HEK293 (cell line): ENCODE results near the gene CAPN13.

Experiments used
- CTCF ChIA-PET: fragments of 350-600 bp; formaldehyde crosslinking; extraction: SDS; loops from one replicate; lab custom pipeline; 2021; ENCODE audit warnings: antibody characterized with exemption; lab: Yijun Ruan, JAX
- POLR2A ChIA-PET: fragments of 300-600 bp; formaldehyde crosslinking; extraction: SDS; loops from one replicate; lab custom pipeline; 2020; ENCODE audit warnings: antibody characterized with exemption, inconsistent platforms; lab: Yijun Ruan, JAX
- H3K27ac ChIP-seq: fragments of 200-500 bp; sonication (Bioruptor generic); 2 replicates; pipeline ENCODE4 v1.5.1; 2014; ENCODE audit warnings: low read depth, low read length, control low read depth, inconsistent platforms; ENCODE audit errors: extremely low read depth
- H3K36me3 ChIP-seq, 2 experiments: fragments of 200-500 bp in 1 of 2; sonication (Bioruptor generic) in 1 of 2; 1 replicate in 1 of 2; 2 replicates in 1 of 2; pipeline ENCODE4 v1.5.1; 2014 to 2017; ENCODE audit warnings: inconsistent platforms in 2 of 2, low read length in 2 of 2; ENCODE audit not compliant: control insufficient read depth in 2 of 2, insufficient read depth in 1 of 2
- H3K4me1 ChIP-seq: fragments of 200-500 bp; sonication (Bioruptor generic); 2 replicates; pipeline ENCODE4 v1.5.1; 2014; ENCODE audit warnings: mild to moderate bottlenecking, low read length, inconsistent platforms; ENCODE audit not compliant: control insufficient read depth, insufficient read depth
- H3K4me3 ChIP-seq: 2 replicates; pipeline ENCODE4 v1.5.1; 2011; ENCODE audit warnings: low read depth, mild to moderate bottlenecking, control low read depth, low read length, moderate library complexity
- H3K9me3 ChIP-seq: fragments of 200-500 bp; sonication (Bioruptor generic); 2 replicates; pipeline ENCODE4 v1.5.1; 2014; ENCODE audit warnings: low read depth, low read length, inconsistent platforms; ENCODE audit not compliant: control insufficient read depth, insufficient read depth
- HOXC10 ChIP-seq: sonication (generic); formaldehyde crosslinking; IDR thresholded peaks from 2 replicates; pipeline ENCODE4 v1.8.1; 2023; ENCODE audit warnings: mild to moderate bottlenecking, missing genetic modification reagents
- IKZF3 ChIP-seq: fragments of 450-650 bp; IDR thresholded peaks from 2 replicates; pipeline ENCODE4 v1.5.0; 2018; ENCODE audit warnings: missing biosample characterization, mild to moderate bottlenecking, missing genetic modification characterization, moderate library complexity
- KLF1 ChIP-seq: fragments of 450-650 bp; formaldehyde crosslinking; IDR thresholded peaks from 2 replicates; pipeline ENCODE4 v1.5.1; 2016; ENCODE audit warnings: missing biosample characterization, missing genetic modification characterization
- KLF7 ChIP-seq: fragments of 450-650 bp; formaldehyde crosslinking; IDR thresholded peaks from 2 replicates; pipeline ENCODE4 v1.5.1; 2016; ENCODE audit warnings: missing biosample characterization, missing genetic modification characterization, borderline replicate concordance
- OSR2 ChIP-seq: fragments of 450-650 bp; formaldehyde crosslinking; IDR thresholded peaks from 2 replicates; pipeline ENCODE4 v1.5.1; 2016; ENCODE audit warnings: missing biosample characterization, missing genetic modification characterization
- SCRT2 ChIP-seq: fragments of 450-650 bp; formaldehyde crosslinking; IDR thresholded peaks from 2 replicates; pipeline ENCODE4 v1.5.1; 2016; ENCODE audit warnings: missing biosample characterization, missing genetic modification characterization
- YY1 ChIP-seq: fragments of 450-650 bp; formaldehyde crosslinking; IDR thresholded peaks from 2 replicates; pipeline ENCODE4 v1.5.1; 2018; ENCODE audit warnings: missing biosample characterization, missing genetic modification characterization
- ZBTB6 ChIP-seq: fragments of 450-650 bp; formaldehyde crosslinking; IDR thresholded peaks from 2 replicates; pipeline ENCODE4 v1.5.1; 2017; ENCODE audit warnings: missing biosample characterization, missing genetic modification characterization
- ZFP37 ChIP-seq: fragments of 450-650 bp; formaldehyde crosslinking; IDR thresholded peaks from 2 replicates; pipeline ENCODE4 v1.5.1; 2016; ENCODE audit warnings: missing biosample characterization, missing genetic modification characterization
- ZNF146 ChIP-seq: fragments of 450-650 bp; formaldehyde crosslinking; IDR thresholded peaks from 2 replicates; pipeline ENCODE4 v1.5.1; 2016; ENCODE audit warnings: missing biosample characterization, missing genetic modification characterization
- ZNF274 ChIP-seq, 2 experiments: fragments of 200-500 bp in 1 of 2; fragments of 450-650 bp in 1 of 2; sonication (Bioruptor generic) in 1 of 2; formaldehyde crosslinking in 1 of 2; IDR thresholded peaks; 2 replicates each; pipeline versions ENCODE4 v1.5.1 to v1.6.1; 2014 to 2016; ENCODE audit warnings: borderline replicate concordance in 1 of 2, inconsistent platforms in 1 of 2, low read length in 1 of 2, missing biosample characterization in 1 of 2, missing genetic modification characterization in 1 of 2
- ZNF280C ChIP-seq: fragments of 450-650 bp; formaldehyde crosslinking; IDR thresholded peaks from 2 replicates; pipeline ENCODE4 v1.5.1; 2016; ENCODE audit warnings: missing biosample characterization, missing genetic modification characterization
- ZNF350 ChIP-seq: fragments of 450-650 bp; formaldehyde crosslinking; IDR thresholded peaks from 2 replicates; pipeline ENCODE4 v1.5.0; 2017; ENCODE audit warnings: missing biosample characterization, mild to moderate bottlenecking, missing genetic modification characterization
- ZNF354C ChIP-seq: fragments of 450-650 bp; formaldehyde crosslinking; IDR thresholded peaks from 2 replicates; pipeline ENCODE4 v1.5.1; 2016; ENCODE audit warnings: missing biosample characterization, missing genetic modification characterization, low read depth, borderline replicate concordance
- ZNF548 ChIP-seq: fragments of 450-650 bp; formaldehyde crosslinking; IDR thresholded peaks from 2 replicates; pipeline ENCODE4 v1.5.1; 2016; ENCODE audit warnings: missing biosample characterization, missing genetic modification characterization
- ZNF621 ChIP-seq: fragments of 450-650 bp; formaldehyde crosslinking; IDR thresholded peaks from 2 replicates; pipeline ENCODE4 v1.5.1; 2017; ENCODE audit warnings: missing biosample characterization, missing genetic modification characterization
- ZNF623 ChIP-seq: fragments of 450-650 bp; formaldehyde crosslinking; IDR thresholded peaks from 2 replicates; pipeline ENCODE4 v1.5.1; 2016; ENCODE audit warnings: missing biosample characterization, missing genetic modification characterization
- ZNF777 ChIP-seq: fragments of 450-650 bp; formaldehyde crosslinking; IDR thresholded peaks from 2 replicates; pipeline ENCODE4 v1.5.1; 2017; ENCODE audit warnings: missing biosample characterization, missing genetic modification characterization, borderline replicate concordance
- ZNF785 ChIP-seq: fragments of 450-650 bp; formaldehyde crosslinking; IDR thresholded peaks from 2 replicates; pipeline ENCODE4 v1.5.1; 2016; ENCODE audit warnings: missing biosample characterization, missing genetic modification characterization
- ZSCAN30 ChIP-seq: fragments of 450-650 bp; IDR thresholded peaks from 2 replicates; pipeline ENCODE4 v1.5.1; 2018; ENCODE audit warnings: missing biosample characterization, mild to moderate bottlenecking, missing genetic modification characterization, moderate library complexity
- TF ChIP-seq, protein P1 (sequence below): fragments of 450-650 bp; formaldehyde crosslinking; IDR thresholded peaks from 2 replicates; pipeline ENCODE4 v1.5.1; 2017; ENCODE audit warnings: missing biosample characterization, mild to moderate bottlenecking, missing genetic modification characterization, moderate library complexity

Gene CAPN13

DNA sequence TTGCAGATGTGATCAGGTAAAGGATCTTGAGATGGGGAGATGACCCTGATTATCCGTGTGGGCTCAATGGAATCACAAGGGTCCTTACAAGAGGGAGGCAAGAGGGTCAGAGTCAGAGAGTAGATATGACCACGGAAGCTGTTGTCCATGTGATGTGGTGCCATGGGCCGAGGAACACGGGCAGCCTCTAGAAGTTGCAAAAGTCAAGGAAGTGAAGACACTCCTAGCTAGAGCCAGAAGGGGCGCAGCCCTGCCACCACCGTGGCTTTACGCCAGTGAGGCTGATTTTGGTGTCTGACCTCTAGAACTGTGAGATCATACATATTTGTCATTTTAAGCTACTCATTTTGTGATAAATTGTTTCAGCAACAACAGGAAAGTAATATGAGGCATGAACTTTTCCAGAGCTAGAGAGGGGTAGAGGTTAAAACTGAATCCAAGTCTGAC lies 114.4 kb downstream of the CAPN13 start (continued):
- TF ChIP-seq ZNF621 (no peak), ZNF350 (tag by site-specific recombination) (no peak), YY1 (tag by site-specific recombination) (no peak), KLF1 (no peak), KLF7 (tag by site-specific recombination) (no peak), SCRT2 (tag by site-specific recombination) (no peak)
- TF ChIP-seq, all 188 proteins: peak for 0

DNA sequence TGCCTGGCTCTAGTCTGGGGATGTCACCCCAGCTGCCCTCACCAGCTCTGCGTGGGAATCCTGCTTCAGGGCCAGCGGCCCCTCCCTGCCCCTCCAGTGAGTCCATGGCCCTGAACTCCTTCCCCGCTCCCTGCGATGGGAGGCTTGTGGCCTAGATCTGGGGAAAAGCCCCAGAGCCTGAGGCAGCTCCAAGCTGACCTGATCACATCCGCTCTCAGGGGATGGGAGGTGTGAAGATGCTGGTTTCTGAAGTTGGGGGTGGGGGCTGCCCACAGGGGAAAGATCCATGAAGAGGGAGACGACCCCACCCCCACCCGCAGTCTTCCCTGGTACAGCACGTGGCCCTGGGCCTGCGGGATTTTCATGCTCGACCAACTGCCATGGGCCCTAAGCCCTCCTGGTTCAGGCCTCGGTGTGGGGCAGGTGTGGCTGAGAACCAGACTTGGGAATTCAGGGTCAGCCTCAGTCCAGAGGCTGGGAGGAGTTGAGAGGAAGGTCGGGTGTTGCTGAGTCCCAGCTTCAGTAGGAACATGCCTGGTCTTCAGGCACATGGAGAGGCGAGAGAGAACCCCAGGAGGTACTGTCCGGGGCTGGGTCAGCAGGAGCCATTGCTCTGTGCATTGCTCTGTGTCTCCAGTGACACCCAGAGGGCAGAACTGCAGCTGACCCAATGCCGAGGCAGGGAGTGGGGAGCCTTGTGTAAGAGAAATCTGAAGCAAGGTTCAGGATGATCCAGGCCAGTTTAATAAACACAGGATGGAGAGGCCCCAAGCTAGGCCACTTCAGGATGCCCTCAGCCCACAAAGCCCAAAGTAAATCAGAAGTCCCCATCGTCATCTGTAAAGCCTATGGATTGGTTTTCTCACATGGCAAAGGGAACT lies 115.1 kb downstream of the CAPN13 start:
- POLR2A ChIA-PET, result no interaction called here

GRCh38 chr2:30691091-30691947 lies 115.9 kb downstream of the CAPN13 start:
- Histone ChIP-seq H3K4me3 (no peak overlapping the region), H3K4me1 (no peaks in the 10 kb centered on the region), H3K36me3 (no peaks in the 10 kb centered on the region), H3K9me3 (no peaks in the 10 kb centered on the region), H3K27ac (no peak overlapping the region)
- TF ChIP-seq ZNF350 (tag by site-specific recombination), result no peak
- TF ChIP-seq ZNF623, result peak; percentile 38; the same call in 1 of the 2 replicates
- no peak for TF ChIP-seq ZSCAN30 (tag by site-specific recombination)
- TF ChIP-seq ZNF280C (tag by site-specific recombination), result no peak
- TF ChIP-seq ZNF274 (IDR thresholded peaks at IDR 0.05; ENCODE audit: low read length), result no peak
- no peak for TF ChIP-seq ZNF274 (tag by site-specific recombination; IDR thresholded peaks at IDR 0.05; ENCODE audit: borderline replicate concordance)
- CTCF ChIA-PET, result interaction anchor here (0.5 to 0.6 kb wide), 3 partner anchors 43 to 527 kb away, joined by 3 read pairs; no protein-coding TSS in a partner anchor
- POLR2A ChIA-PET, result no interaction called here

More for the DNA sequence above, 115.1 kb downstream of the CAPN13 start:
- TF ChIP-seq OSR2 (tag by site-specific recombination) (no peak), ZNF777 (no peak), ZBTB6 (tag by site-specific recombination) (no peak), ZFP37 (no peak), ZNF548 (tag by site-specific recombination) (no peak), IKZF3 (tag by site-specific recombination) (no peak), ZNF354C (no peak), ZNF785 (no peak), KLF7 (tag by site-specific recombination) (no peak), HOXC10 (CRISPR knock-in tag) (no peak), ZNF146 (no peak)
- TF ChIP-seq, protein P1, sequence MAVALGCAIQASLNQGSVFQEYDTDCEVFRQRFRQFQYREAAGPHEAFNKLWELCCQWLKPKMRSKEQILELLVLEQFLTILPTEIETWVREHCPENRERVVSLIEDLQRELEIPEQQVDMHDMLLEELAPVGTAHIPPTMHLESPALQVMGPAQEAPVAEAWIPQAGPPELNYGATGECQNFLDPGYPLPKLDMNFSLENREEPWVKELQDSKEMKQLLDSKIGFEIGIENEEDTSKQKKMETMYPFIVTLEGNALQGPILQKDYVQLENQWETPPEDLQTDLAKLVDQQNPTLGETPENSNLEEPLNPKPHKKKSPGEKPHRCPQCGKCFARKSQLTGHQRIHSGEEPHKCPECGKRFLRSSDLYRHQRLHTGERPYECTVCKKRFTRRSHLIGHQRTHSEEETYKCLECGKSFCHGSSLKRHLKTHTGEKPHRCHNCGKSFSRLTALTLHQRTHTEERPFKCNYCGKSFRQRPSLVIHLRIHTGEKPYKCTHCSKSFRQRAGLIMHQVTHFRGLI (tag by site-specific recombination), result no peak
- no peaks in the 10 kb centered on the region for H3K9me3 ChIP-seq
- H3K36me3 ChIP-seq, result no peaks in the 10 kb centered on the region
- no peak overlapping the region for H3K4me3 ChIP-seq
- H3K27ac ChIP-seq, result no peak overlapping the region
- CTCF ChIA-PET, result interaction anchor here (0.6 to 5.9 kb wide), 4 partner anchors 10 to 395 kb away, joined by 3 to 43 read pairs (median 5); no protein-coding TSS in a partner anchor
- no peaks in the 10 kb centered on the region for H3K4me1 ChIP-seq
